SK-N-SH (cell line): Measurements from ENCODE around the gene DENND6A. TPM values are rescaled to one million over a fixed set of nuclear protein-coding genes. Genes with fewer than 3 reads are reported as not detected.

Experiments used
- CTCF ChIA-PET: fragments of 300-600, 350-600 bp; formaldehyde crosslinking; extraction: SDS; loops from one replicate; lab custom pipeline; 2021; lab: Yijun Ruan, JAX
- POLR2A ChIA-PET: fragments of 350-600 bp; sonication (Branson Sonifier 250); formaldehyde crosslinking; extraction: SDS; loops from one replicate; lab custom pipeline; 2020; ENCODE audit warnings: antibody characterized with exemption, inconsistent platforms; lab: Yijun Ruan, JAX
- DNase-seq: peaks from one replicate; pipeline ENCODE4 v3.0.0; 2012
- H2AFZ ChIP-seq: fragments of 200-600 bp; sonication (generic); 2 replicates; pipeline ENCODE4 v1.8.1; 2016; ENCODE audit warnings: antibody characterized with exemption, mild to moderate bottlenecking, low read depth
- H3F3A ChIP-seq: fragments of 200-600 bp; sonication (generic); replicated peaks from 2 replicates; pipeline ENCODE3; 2016; ENCODE audit warnings: antibody characterized with exemption, mild to moderate bottlenecking; ENCODE audit not compliant: insufficient read depth
- H3K27ac ChIP-seq, 2 experiments: fragments of 200-500 bp in 1 of 2; fragments of 200-600 bp in 1 of 2; sonication (Bioruptor generic) in 1 of 2; sonication (generic), shearing (Covaris generic) in 1 of 2; 2 replicates each; pipeline versions ENCODE4 v1.5.1 to v1.6.1; 2014 to 2016; ENCODE audit warnings: low read depth in 2 of 2, inconsistent platforms in 1 of 2, low read length in 1 of 2, mild to moderate bottlenecking in 1 of 2, mixed read lengths in 1 of 2
- H3K27me3 ChIP-seq: fragments of 200-600 bp; sonication (generic), shearing (Covaris generic); 2 replicates; pipeline ENCODE4 v1.6.1; 2016; ENCODE audit warnings: mixed run types; ENCODE audit not compliant: insufficient read depth
- H3K36me3 ChIP-seq, 2 experiments: fragments of 200-500 bp in 1 of 2; fragments of 200-600 bp in 1 of 2; sonication (Bioruptor generic) in 1 of 2; sonication (generic) in 1 of 2; replicated peaks in 1 of 2; 2 replicates each; pipeline versions ENCODE3 to v1.5.1; 2014 to 2016; ENCODE audit warnings: low read length in 1 of 2, mild to moderate bottlenecking in 1 of 2; ENCODE audit not compliant: insufficient read depth in 2 of 2, control insufficient read depth in 1 of 2
- H3K4me1 ChIP-seq, 2 experiments: fragments of 200-500 bp in 1 of 2; fragments of 200-600 bp in 1 of 2; sonication (Bioruptor generic) in 1 of 2; sonication (generic), shearing (Covaris generic) in 1 of 2; 2 replicates each; pipeline versions ENCODE4 v1.5.1 to v1.6.1; 2014 to 2016; ENCODE audit warnings: low read depth in 1 of 2, low read length in 1 of 2, mixed run types in 1 of 2; ENCODE audit not compliant: insufficient read depth in 2 of 2, control insufficient read depth in 1 of 2
- H3K4me2 ChIP-seq: fragments of 200-600 bp; sonication (generic), shearing (Covaris generic); 2 replicates; pipeline ENCODE4 v1.6.1; 2017; ENCODE audit warnings: mixed run types
- H3K4me3 ChIP-seq, 2 experiments: fragments of 200-500 bp in 1 of 2; fragments of 200-600 bp in 1 of 2; sonication (Bioruptor generic) in 1 of 2; sonication (generic), shearing (Covaris generic) in 1 of 2; 2 replicates each; pipeline versions ENCODE4 v1.5.1 to v1.8.1; 2014 to 2016; ENCODE audit warnings: low read depth in 2 of 2, inconsistent platforms in 1 of 2, low read length in 1 of 2, mild to moderate bottlenecking in 1 of 2, mixed read lengths in 1 of 2, moderate library complexity in 1 of 2
- H3K79me2 ChIP-seq: fragments of 200-600 bp; sonication (generic); 2 replicates; pipeline ENCODE4 v1.8.1; 2017; ENCODE audit warnings: mild to moderate bottlenecking; ENCODE audit not compliant: insufficient read depth
- H3K9ac ChIP-seq: fragments of 200-600 bp; sonication (generic); 2 replicates; pipeline ENCODE4 v1.6.1; 2017; ENCODE audit warnings: mixed run types
- H3K9me2 ChIP-seq: fragments of 200-600 bp; sonication (generic); 2 replicates; pipeline ENCODE4 v1.6.1; 2017; ENCODE audit warnings: mixed run types
- H3K9me3 ChIP-seq: fragments of 200-600 bp; sonication (generic); 2 replicates; pipeline ENCODE4 v1.6.1; 2017; ENCODE audit warnings: mixed run types, mild to moderate bottlenecking, moderate library complexity
- H4K20me1 ChIP-seq: fragments of 200-600 bp; sonication (generic); 2 replicates; pipeline ENCODE4 v1.6.1; 2017; ENCODE audit warnings: mild to moderate bottlenecking, mixed run types; ENCODE audit not compliant: insufficient read depth
- ELF1 ChIP-seq: IDR thresholded peaks from 2 replicates; pipeline ENCODE4 v1.4.0; 2012
- EP300 ChIP-seq, 2 experiments: IDR thresholded peaks; 2 replicates each; pipeline versions ENCODE4 v1.4.0 to v1.6.1; 2012; ENCODE audit warnings: borderline replicate concordance in 1 of 2, low read depth in 1 of 2, low read length in 1 of 2
- EZH2phosphoT487 ChIP-seq: fragments of 200-600 bp; sonication (generic); IDR thresholded peaks from 2 replicates; pipeline ENCODE4 v1.6.1; 2017; ENCODE audit warnings: low read depth, mixed run types, mild to moderate bottlenecking, antibody characterized with exemption, moderate library complexity, borderline replicate concordance
- FOXJ3 ChIP-seq: sonication (generic); formaldehyde crosslinking; IDR thresholded peaks from 2 replicates; pipeline ENCODE4 v1.5.1; 2020; ENCODE audit warnings: mild to moderate bottlenecking, missing genetic modification reagents
- MEF2A ChIP-seq: IDR thresholded peaks from 2 replicates; pipeline ENCODE4 v1.4.0; 2012; ENCODE audit warnings: low read depth, borderline replicate concordance
- MXI1 ChIP-seq: IDR thresholded peaks from 2 replicates; pipeline ENCODE4 v1.6.1; 2012; ENCODE audit warnings: mild to moderate bottlenecking, low read depth, low read length, improper control_type of control experiment
- NFIC ChIP-seq: IDR thresholded peaks from 2 replicates; pipeline ENCODE4 v1.4.0; 2012; ENCODE audit warnings: borderline replicate concordance
- NRF1 ChIP-seq: IDR thresholded peaks from 2 replicates; pipeline ENCODE4 v1.6.1; 2012; ENCODE audit warnings: low read depth, mild to moderate bottlenecking, low read length
- POLR2AphosphoS5 ChIP-seq: IDR thresholded peaks from 2 replicates; pipeline ENCODE4 v1.6.1; 2012; ENCODE audit warnings: low read depth, low read length
- RAD21 ChIP-seq: IDR thresholded peaks from 2 replicates; pipeline ENCODE4 v1.6.1; 2012; ENCODE audit warnings: mild to moderate bottlenecking, low read length
- RCOR1 ChIP-seq: fragments of 150-350 bp; IDR thresholded peaks from 2 replicates; pipeline ENCODE4 v1.6.1; 2017; ENCODE audit warnings: antibody characterized with exemption, low read length
- RFX5 ChIP-seq: IDR thresholded peaks from 2 replicates; pipeline ENCODE4 v1.6.1; 2012; ENCODE audit warnings: mild to moderate bottlenecking, improper control_type of control experiment, low read length
- RXRA ChIP-seq: IDR thresholded peaks from 2 replicates; pipeline ENCODE4 v1.4.0; 2012; ENCODE audit warnings: low read depth, mild to moderate bottlenecking, borderline replicate concordance
- SIN3A ChIP-seq: IDR thresholded peaks from 2 replicates; pipeline ENCODE4 v1.6.1; 2012; ENCODE audit warnings: low read depth, mild to moderate bottlenecking, low read length, moderate library complexity, borderline replicate concordance
- SMC3 ChIP-seq: IDR thresholded peaks from 2 replicates; pipeline ENCODE4 v1.6.1; 2012; ENCODE audit warnings: low read depth, low read length, improper control_type of control experiment
- TAF1 ChIP-seq: IDR thresholded peaks from 2 replicates; pipeline ENCODE4 v1.6.1; 2012; ENCODE audit warnings: low read depth, mild to moderate bottlenecking, low read length, moderate library complexity, borderline replicate concordance
- TCF12 ChIP-seq: IDR thresholded peaks from 2 replicates; pipeline ENCODE4 v1.4.0; 2012
- TEAD4 ChIP-seq: IDR thresholded peaks from 2 replicates; pipeline ENCODE4 v1.4.0; 2012; ENCODE audit warnings: mild to moderate bottlenecking, borderline replicate concordance; ENCODE audit not compliant: insufficient read depth
- WGBS: methylation state at CpG from one replicate; pipeline ENCODE4 v1.1.6; 2017; ENCODE audit warnings: low lambda C conversion rate; 5-methylcytosine and 5-hydroxymethylcytosine counted together
- polyA plus RNA-seq, 3 experiments: library from polyadenylated mRNA; depleted of rRNA; stranded (reverse); fragments of >200 nt; gene quantifications; 2 replicates each; pipeline ENCODE4 v1.2.3, GENCODE V29; 2012
- TF ChIP-seq, protein P1 (sequence below): IDR thresholded peaks from 2 replicates; pipeline ENCODE4; 2012
- TF ChIP-seq, protein P2 (sequence below): fragments of 150-350 bp; IDR thresholded peaks from 2 replicates; pipeline ENCODE4 v1.6.1; 2016; ENCODE audit warnings: mild to moderate bottlenecking, low read depth, low read length
- TF ChIP-seq, protein P3 (sequence below): IDR thresholded peaks from 2 replicates; pipeline ENCODE4 v1.4.0; 2012; ENCODE audit warnings: low read depth, borderline replicate concordance

DENND6A gene, protein sequence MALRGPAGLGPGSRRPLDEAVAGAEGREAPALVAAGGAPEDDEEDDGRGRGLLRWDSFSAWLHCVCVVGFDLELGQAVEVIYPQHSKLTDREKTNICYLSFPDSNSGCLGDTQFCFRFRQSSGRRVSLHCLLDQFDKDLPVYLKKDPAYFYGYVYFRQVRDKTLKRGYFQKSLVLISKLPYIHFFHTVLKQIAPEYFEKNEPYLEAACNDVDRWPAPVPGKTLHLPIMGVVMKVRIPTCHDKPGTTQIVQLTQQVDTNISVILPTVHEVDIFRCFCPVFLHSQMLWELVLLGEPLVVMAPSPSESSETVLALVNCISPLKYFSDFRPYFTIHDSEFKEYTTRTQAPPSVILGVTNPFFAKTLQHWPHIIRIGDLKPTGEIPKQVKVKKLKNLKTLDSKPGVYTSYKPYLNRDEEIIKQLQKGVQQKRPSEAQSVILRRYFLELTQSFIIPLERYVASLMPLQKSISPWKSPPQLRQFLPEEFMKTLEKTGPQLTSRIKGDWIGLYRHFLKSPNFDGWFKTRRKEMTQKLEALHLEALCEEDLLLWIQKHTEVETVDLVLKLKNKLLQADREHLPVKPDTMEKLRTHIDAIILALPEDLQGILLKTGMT
- polyA plus RNA-seq (2012; rRNA removed), result 5.8 and 9.7 TPM in 2 replicates
- 6.4 and 6.6 TPM in 2 replicates for polyA plus RNA-seq (2012; cell fraction: cytosol; rRNA removed)
- polyA plus RNA-seq (2012; cell fraction: nucleus; rRNA removed), result 3.9 and 9.9 TPM in 2 replicates

DNA sequence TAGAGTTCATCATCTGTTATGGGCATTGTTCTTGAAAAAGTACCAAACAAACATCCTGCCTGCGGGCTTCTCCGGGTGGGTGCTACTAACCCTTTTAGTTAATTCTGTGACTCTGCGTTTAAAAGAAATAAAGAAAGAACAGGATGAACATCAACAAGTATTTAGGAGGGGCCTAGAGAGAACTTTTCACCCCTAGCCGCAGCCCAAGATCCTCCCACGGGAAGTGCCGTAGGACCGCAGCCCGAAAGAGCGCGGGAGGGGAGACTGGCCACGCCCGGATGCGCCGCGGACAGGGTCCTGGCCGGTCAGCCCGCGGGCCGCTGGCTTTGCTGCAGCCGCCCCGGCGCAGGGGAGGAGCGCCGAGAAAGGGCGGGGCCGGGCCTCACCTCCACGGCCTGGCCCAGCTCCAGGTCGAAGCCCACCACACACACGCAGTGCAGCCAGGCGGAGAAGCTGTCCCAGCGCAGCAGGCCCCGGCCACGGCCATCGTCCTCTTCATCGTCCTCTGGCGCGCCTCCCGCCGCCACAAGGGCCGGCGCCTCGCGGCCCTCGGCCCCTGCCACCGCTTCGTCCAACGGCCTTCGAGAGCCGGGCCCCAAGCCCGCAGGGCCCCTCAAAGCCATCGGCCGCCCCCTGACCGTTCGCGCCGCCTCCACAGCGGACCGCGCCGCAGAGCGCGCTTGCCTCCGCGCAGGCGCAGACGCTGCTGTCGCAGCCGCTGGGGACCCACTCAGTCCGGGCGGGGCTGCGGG, at the start of gene DENND6A:
Gene DENND6A (minus strand): TSS at position 682 of the 752 bp plus-strand sequence. CDS start 59 bp downstream, at position 623.
- Histone ChIP-seq H3K27me3 (no peaks in the 10 kb centered on the region), H3F3A (peaks cover 14% of the 10 kb centered on the region), H3K9ac (peak within 1 kb of the TSS; percentile 94), H3K79me2 (peaks cover 48% of the 10 kb centered on the region), H2AFZ (peak within 1 kb of the TSS; percentile 72), H3K36me3 (no peaks in the 10 kb centered on the region), H3K4me1 (no peaks in the 10 kb centered on the region; a peak in 1 of 4 replicates), H3K9me3 (no peaks in the 10 kb centered on the region), H3K27ac (peak within 1 kb of the TSS; percentile 93 to 95), H3K4me2 (peak within 1 kb of the TSS; percentile 90), H4K20me1 (peaks cover 40% of the 10 kb centered on the region), H3K4me3 (peak within 1 kb of the TSS; percentile 67 to 77), H3K9me2 (no peaks in the 10 kb centered on the region)
- peak; percentile 98 for DNase-seq
- ChIA-PET CTCF (interaction anchor here (0.7 kb wide), 1 partner anchor 1257 kb away, joined by 3 read pairs; no protein-coding TSS in a partner anchor), POLR2A (interaction anchor here (0.7 to 1.4 kb wide), 4 partner anchors 11 to 95 kb away, joined by 3 to 7 read pairs (median 4); partner anchors contain the start of genes ARF4 and SLMAP)
- TF ChIP-seq TCF12 (no peak; the same call in 1 of the 2 replicates), SIN3A (no peak), NRF1 (peak; percentile 73), EZH2phosphoT487 (no peak), RXRA (peak; percentile 80), ELF1 (no peak), TEAD4 (no peak), MEF2A (no peak), RAD21 (no peak), NFIC (peak; percentile 68), RCOR1 (peak; percentile 5; the same call in 1 of the 2 replicates), FOXJ3 (CRISPR knock-in tag) (no peak), SMC3 (0 out of 2 replicates have a peak, but pooled peaks have one; percentile 15), EP300 (IDR thresholded peaks at IDR 0.05; ENCODE audit: borderline replicate concordance in 1 of 2, low read depth in 1 of 2, low read length in 1 of 2) (0 out of 4 replicates have a peak, but pooled peaks of 1 of the 2 experiments have one; percentile 26), POLR2AphosphoS5 (peak; percentile 80), MXI1 (peak; percentile 60; the same call in 1 of the 2 replicates), RFX5 (no peak), TAF1 (peak; percentile 20)
- TF ChIP-seq, protein P1, sequence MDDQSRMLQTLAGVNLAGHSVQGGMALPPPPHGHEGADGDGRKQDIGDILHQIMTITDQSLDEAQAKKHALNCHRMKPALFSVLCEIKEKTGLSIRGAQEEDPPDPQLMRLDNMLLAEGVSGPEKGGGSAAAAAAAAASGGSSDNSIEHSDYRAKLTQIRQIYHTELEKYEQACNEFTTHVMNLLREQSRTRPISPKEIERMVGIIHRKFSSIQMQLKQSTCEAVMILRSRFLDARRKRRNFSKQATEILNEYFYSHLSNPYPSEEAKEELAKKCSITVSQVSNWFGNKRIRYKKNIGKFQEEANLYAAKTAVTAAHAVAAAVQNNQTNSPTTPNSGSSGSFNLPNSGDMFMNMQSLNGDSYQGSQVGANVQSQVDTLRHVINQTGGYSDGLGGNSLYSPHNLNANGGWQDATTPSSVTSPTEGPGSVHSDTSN, result no peak
- TF ChIP-seq, protein P2, sequence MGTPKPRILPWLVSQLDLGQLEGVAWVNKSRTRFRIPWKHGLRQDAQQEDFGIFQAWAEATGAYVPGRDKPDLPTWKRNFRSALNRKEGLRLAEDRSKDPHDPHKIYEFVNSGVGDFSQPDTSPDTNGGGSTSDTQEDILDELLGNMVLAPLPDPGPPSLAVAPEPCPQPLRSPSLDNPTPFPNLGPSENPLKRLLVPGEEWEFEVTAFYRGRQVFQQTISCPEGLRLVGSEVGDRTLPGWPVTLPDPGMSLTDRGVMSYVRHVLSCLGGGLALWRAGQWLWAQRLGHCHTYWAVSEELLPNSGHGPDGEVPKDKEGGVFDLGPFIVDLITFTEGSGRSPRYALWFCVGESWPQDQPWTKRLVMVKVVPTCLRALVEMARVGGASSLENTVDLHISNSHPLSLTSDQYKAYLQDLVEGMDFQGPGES, result no peak
- TF ChIP-seq, protein P3, sequence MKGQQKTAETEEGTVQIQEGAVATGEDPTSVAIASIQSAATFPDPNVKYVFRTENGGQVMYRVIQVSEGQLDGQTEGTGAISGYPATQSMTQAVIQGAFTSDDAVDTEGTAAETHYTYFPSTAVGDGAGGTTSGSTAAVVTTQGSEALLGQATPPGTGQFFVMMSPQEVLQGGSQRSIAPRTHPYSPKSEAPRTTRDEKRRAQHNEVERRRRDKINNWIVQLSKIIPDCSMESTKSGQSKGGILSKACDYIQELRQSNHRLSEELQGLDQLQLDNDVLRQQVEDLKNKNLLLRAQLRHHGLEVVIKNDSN, result no peak; the same call in 1 of the 2 replicates
- WGBS, result 0% methylated on average over 7 of the region's 71 CpGs
